GM12873 (cell line): ENCODE results near the gene TOM1.

Experiments
- TF ChIP-seq, protein P1 (sequence below): IDR thresholded peaks from 2 replicates; pipeline ENCODE4 v1.5.1; 2012; ENCODE audit warnings: low read depth, mild to moderate bottlenecking, moderate library complexity, low read length, control low read depth; ENCODE audit not compliant: insufficient read depth; ENCODE audit errors: missing control alignments

TOM1 gene

DNA sequence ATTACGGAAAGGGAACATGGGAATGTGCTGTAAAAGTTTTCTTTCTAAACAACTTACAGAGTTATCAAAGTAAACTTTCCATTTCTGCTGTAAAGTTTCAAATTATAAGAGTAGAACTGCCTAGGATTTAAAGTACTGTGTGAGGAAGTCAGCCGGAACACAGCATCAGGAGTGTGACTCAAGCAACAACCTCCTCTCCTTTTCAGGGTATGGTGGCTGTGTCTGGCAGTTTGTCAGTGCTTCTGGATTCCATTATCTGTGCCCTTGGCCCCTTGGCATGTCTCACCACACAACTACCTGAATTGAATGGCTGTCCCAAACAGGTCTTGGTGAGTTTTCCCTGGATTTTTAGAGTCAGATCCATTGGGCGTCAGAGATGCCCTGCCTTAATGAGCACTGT lies 6.9 kb upstream of the TOM1 start:
- TF ChIP-seq, protein P1, sequence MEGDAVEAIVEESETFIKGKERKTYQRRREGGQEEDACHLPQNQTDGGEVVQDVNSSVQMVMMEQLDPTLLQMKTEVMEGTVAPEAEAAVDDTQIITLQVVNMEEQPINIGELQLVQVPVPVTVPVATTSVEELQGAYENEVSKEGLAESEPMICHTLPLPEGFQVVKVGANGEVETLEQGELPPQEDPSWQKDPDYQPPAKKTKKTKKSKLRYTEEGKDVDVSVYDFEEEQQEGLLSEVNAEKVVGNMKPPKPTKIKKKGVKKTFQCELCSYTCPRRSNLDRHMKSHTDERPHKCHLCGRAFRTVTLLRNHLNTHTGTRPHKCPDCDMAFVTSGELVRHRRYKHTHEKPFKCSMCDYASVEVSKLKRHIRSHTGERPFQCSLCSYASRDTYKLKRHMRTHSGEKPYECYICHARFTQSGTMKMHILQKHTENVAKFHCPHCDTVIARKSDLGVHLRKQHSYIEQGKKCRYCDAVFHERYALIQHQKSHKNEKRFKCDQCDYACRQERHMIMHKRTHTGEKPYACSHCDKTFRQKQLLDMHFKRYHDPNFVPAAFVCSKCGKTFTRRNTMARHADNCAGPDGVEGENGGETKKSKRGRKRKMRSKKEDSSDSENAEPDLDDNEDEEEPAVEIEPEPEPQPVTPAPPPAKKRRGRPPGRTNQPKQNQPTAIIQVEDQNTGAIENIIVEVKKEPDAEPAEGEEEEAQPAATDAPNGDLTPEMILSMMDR: no peak

DNA sequence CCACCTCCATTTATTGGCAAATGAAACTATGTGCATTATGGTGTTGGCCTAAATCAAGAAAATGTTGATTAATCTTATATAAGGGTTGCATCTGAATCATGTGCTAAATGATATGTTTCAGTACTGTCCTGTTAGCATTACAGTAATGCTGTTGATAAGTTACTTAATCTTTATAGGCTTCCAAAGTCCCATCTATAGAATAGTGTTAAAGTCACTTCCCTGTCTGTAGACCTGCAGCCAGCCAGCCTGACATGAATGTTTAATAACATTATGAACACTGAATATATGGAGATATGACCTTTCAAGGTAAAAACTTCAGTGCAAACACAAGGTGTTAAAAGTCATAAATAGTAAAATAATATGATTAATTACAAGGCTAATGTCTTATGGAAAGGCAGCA lies 3.6 kb upstream of the TOM1 start:
- TF ChIP-seq, protein P1: no peak

DNA sequence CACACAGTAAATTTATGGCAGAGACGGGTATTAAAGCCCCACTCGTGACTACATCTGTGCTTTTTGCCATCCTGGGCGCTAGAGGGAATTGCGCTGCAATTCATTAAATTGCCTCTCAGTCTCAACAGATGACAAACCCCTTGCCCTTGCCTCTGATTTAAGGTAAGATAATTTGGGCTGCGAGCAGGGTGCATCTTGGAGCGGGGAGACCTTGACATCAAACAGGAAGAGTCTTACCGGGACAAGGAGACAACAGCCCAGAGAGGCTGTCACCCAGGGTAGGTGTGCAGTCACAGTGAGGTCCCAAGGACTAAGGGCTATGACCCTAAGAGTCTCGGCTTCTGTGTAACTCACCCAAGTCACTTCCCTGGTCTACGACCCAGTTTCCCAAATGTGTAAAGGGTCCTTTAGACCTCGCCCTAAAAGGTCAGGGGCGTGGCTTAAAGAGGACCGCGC lies 449 bp upstream of the TOM1 start:
- TF ChIP-seq, protein P1: no peak

DNA sequence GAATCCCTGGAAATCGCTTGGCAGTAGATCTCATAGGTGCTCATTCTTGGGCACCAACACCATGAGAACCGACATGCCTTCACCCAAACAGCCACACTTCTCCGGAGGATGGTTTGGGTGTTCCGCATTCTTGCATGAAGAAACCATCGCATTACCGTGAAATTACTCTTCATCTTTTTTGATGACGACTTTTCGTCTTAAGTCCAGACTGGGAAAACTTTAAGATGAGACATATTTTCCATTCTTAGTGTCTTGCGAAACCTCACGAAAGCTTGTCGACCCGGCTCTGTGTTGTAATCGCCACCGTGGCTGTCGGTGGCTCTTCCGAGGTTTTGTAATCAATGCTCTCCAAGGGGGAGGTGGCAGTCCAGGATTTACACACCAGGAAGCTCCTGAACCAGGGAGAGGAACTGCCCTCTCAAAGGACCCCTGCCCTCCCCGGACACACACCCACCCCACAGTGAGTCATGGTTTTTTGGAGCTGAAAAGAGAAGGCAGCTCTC lies 1.7 kb downstream of the TOM1 start:
- TF ChIP-seq, protein P1: no peak

DNA sequence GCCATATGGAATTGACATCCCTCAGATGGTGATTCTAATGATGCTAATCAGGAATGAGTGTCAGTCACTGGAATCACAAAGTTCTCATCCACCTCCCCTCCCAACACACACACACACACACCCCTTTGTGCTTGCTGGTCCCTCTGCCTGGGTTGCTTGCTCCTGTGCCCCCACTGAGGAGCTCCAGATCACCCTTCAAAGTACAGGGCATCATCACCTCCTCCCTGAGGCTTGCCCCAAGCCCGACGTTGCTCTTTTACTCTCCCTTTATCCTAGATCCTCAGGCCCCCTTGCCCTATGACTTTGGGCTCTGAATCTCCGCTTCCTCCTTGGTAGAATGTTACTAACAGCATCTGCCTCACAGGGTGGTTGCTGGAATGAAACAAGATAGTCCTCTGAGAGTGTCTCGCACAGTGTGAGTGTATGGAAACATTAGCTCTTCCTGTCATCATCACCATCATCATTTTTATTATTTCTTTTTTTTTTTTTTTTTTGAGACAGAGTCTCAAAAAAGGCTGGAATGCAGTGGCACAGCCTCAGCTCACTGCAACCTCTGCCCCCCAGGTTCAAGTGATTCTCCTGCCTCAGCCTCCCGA lies 3.4 kb downstream of the TOM1 start:
- TF ChIP-seq, protein P1: no peak

DNA sequence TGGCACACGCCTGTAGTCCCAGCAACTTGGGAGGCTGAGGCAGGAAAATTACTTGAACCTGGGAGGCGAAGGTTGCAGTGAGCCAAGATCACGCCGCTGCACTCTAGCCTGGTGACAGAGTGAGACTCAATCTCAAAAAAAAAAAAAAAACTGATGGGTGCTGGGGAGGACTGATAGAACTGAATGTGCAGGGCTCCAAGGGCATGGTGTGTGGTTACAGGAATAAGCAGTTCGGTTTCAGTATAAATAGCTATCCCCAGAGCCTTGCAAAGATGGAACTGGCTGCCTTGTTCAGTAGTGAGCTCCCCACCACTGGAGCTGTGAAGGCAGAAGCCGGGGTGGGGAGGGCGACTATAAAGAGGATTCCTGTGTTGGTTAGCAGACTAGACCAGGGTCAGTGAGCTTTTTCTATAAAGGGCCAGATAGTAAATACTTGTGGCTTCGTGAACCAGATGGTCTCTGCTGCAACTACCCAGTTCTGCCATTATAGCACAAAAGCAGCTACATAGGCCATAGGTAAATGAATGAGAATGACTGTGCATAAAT lies 5.9 kb downstream of the TOM1 start:
- TF ChIP-seq, protein P1: no peak

DNA sequence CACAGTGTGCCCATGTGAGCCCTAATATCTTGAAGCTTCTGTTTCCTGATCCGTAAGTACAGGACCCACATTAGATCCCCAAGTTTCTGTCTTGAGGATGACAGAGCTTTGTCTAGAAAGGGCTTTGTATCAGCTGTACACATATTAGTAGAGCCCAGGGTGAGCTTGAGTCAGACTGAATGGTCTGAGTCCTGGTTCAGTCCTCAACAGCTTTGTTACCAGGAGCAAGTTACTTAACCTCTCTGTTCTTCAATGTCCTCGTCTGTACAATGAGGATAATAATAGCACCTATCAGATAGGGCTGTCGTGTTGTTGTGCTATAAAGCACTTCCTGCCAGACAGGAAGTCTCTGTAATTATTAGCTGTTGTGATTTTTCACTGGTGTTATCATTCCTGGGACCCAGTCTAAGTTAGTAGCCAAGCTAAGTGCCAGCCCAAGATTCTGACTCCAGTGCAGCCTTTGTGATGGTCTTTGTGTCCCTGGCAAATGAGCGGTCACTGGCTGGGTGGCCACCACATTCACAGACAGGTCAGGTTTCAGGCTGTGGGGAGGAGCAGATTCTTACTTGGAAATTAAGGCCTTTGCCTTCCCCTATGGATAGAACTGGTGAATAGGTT lies 6.8 kb downstream of the TOM1 start:
- TF ChIP-seq, protein P1: no peak
